GM18508 (cell line): Measurements from ENCODE around the gene LST1.

Experiments
- ATAC-seq: cut with Tn5 transposase; IDR thresholded peaks from one replicate; pipeline ENCODE4 v1.9.1; 2021; ENCODE audit warnings: moderate number of reproducible peaks; ENCODE audit not compliant: insufficient read depth, unreplicated experiment

Gene LST1

DNA sequence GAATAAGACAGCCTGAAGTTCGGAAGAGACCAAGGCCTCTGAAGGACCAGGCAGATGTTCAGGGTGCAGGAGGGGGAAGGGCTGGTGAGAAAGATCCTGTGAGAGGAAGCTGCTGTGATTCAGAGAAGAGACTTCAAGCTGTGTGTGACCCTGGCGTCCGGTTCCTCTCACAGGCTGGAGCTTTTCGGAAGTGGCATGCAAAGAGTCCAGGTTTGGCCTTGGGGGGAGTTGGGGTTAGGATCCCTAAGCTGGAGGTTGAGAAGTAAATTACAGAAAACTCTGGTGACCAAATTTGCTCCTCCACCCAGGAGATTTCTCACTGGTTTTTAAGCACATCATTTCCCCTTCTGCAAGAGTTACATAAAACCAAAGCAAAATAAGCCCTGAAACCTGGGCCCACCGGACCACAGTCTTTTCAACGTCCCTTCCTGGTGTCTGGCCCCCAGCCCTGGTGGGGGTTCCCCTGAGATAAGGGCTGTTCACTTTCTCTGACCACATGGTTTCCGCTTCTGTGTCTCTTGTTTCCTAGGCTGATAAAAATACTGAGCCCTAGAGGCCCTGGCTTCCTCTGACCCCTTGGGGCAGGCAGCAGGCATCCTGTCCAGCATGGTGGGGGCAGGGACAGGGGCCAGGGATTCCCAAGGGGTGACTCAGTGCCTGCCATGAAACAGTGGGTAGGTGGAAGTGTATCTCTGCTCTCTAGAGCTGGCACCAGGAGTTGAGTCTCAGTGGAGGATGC, 25.9 kb upstream of the LST1 start:
- no peak for ATAC-seq

DNA sequence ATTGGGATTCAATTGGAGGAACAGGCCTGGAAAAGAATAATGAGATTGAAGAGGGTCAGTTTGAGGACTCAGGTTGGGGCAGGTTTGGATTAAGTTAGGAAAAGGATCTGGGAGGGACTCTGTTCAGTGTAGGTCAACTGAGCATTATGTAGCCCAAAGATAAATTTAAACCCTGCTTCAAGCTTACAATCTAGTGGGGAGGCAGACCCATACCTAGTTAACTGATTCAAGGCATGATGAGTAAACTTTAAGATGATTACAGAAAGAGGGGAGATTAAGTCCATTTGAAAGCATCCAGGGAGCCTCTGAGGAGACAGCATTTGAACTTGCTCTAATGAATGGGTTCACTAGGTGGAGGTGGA, 25.4 kb upstream of the LST1 start:
- ATAC-seq, result no peak

DNA sequence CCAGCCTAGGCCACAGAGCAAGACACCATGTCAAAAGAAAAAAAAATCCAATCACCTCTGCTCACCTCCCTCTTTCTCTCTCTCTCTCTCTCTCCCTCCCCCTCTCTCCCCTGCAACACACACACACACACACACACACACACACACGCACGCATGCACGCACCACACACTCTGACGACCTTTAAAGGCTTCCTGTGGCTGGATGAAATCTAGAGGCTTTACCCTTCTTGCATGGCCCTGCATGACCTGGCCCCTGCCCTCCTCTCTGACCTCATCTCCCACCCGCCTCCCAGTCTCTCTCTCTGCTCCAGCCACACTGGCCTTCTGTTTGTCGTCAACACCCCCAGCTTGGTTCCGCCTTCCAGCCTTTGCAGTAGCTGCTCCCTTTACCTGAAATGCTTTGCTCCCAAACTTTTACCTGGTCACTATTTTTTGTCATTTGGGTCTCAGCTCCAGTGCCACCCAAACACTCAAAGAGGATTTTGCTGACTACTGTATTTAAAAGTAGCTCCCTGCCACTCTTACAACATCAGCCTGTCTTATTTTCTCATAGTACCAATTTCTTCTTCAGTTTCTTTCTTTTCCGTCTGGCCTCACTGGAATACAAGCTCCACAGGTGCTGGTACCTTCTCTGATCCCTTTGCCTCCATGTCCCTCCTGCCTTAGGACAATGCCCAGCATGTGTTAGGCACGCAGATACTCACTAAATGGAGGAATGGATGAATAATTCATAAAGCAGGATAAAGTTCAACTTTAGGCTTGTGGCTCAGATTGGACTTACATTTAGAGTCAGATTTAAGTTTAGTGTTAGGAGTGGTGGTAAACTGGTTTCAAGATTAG, 18.3 kb upstream of the LST1 start:
- ATAC-seq, result no peak

DNA sequence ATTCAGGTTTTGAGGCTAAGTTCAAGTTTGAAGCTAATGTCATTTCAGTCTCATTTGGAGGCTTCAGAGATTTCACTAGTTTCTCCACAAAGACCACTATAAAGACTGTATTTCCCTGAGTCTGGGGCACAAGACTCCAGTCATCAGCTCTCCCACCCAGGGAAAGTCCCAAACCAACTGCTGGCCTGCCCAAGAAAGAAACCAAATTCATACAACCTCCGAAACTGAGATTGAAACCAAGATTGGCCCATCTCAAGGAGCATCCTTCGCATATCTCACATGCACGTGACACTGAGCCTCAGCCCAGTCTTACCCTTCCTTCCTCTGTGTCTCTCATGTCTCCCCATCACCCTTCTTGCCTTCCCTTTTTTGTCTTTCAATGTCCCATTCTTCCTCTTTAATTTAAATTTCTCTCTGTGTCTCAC, 17.5 kb upstream of the LST1 start:
- peak; percentile 52 for ATAC-seq

DNA sequence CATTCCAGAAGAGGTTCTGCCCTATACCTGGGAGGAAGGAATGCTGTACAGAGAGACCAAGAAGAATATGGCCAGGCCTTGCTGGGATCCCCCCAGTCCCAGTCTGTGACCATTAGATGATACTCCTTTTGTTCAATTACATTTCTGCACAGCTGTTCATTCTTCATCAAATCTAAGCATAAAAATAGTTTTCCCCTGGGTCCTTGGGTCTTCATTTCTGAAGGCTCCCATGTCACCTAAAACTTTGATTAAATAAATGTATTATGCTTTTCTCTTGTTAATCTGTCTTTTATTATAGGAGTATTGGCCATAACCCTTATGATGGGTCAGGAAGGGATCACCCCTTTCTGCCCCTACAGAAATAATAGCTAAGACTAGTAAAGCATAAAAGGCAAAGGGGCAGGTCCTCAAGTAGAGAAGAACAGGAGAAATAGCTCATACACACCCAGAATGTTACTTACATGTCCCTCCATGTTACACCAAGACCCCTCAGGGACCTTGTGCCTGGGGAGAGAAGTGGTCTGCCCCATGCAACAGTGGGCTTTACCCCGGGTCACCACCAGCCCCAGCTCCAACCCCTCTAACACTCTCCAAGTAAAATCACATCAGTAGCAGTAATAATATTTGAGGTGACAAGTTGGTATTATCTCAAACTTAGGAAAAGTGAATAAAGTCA, 16.1 kb upstream of the LST1 start:
- no peak for ATAC-seq

DNA sequence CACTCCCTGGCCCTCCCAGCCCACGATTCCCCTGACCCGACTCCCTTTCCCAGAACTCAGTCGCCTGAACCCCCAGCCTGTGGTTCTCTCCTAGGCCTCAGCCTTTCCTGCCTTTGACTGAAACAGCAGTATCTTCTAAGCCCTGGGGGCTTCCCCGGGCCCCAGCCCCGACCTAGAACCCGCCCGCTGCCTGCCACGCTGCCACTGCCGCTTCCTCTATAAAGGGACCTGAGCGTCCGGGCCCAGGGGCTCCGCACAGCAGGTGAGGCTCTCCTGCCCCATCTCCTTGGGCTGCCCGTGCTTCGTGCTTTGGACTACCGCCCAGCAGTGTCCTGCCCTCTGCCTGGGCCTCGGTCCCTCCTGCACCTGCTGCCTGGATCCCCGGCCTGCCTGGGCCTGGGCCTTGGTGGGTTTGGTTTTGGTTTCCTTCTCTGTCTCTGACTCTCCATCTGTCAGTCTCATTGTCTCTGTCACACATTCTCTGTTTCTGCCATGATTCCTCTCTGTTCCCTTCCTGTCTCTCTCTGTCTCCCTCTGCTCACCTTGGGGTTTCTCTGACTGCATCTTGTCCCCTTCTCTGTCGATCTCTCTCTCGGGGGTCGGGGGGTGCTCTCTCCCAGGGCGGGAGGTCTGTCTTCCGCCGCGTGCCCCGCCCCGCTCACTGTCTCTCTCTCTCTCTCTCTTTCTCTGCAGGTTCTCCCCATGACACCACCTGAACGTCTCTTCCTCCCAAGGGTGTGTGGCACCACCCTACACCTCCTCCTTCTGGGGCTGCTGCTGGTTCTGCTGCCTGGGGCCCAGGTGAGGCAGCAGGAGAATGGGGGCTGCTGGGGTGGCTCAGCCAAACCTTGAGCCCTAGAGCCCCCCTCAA, 13.8 kb upstream of the LST1 start, which contains the start of gene LTA:
Gene LTA, plus strand, starts transcription at position 249 of the 871 bp plus-strand sequence. Its CDS starts 454 bp downstream, at position 703.
- no peak for ATAC-seq

DNA sequence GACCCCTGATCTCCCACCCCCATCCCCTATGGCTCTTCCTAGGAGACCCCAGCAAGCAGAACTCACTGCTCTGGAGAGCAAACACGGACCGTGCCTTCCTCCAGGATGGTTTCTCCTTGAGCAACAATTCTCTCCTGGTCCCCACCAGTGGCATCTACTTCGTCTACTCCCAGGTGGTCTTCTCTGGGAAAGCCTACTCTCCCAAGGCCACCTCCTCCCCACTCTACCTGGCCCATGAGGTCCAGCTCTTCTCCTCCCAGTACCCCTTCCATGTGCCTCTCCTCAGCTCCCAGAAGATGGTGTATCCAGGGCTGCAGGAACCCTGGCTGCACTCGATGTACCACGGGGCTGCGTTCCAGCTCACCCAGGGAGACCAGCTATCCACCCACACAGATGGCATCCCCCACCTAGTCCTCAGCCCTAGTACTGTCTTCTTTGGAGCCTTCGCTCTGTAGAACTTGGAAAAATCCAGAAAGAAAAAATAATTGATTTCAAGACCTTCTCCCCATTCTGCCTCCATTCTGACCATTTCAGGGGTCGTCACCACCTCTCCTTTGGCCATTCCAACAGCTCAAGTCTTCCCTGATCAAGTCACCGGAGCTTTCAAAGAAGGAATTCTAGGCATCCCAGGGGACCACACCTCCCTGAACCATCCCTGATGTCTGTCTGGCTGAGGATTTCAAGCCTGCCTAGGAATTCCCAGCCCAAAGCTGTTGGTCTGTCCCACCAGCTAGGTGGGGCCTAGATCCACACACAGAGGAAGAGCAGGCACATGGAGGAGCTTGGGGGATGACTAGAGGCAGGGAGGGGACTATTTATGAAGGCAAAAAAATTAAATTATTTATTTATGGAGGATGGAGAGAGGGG, 12.6 kb upstream of the LST1 start:
- ATAC-seq, result no peak

DNA sequence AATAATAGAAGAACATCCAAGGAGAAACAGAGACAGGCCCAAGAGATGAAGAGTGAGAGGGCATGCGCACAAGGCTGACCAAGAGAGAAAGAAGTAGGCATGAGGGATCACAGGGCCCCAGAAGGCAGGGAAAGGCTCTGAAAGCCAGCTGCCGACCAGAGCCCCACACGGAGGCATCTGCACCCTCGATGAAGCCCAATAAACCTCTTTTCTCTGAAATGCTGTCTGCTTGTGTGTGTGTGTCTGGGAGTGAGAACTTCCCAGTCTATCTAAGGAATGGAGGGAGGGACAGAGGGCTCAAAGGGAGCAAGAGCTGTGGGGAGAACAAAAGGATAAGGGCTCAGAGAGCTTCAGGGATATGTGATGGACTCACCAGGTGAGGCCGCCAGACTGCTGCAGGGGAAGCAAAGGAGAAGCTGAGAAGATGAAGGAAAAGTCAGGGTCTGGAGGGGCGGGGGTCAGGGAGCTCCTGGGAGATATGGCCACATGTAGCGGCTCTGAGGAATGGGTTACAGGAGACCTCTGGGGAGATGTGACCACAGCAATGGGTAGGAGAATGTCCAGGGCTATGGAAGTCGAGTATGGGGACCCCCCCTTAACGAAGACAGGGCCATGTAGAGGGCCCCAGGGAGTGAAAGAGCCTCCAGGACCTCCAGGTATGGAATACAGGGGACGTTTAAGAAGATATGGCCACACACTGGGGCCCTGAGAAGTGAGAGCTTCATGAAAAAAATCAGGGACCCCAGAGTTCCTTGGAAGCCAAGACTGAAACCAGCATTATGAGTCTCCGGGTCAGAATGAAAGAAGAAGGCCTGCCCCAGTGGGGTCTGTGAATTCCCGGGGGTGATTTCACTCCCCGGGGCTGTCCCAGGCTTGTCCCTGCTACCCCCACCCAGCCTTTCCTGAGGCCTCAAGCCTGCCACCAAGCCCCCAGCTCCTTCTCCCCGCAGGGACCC, 11.7 kb upstream of the LST1 start:
- no peak for ATAC-seq

DNA sequence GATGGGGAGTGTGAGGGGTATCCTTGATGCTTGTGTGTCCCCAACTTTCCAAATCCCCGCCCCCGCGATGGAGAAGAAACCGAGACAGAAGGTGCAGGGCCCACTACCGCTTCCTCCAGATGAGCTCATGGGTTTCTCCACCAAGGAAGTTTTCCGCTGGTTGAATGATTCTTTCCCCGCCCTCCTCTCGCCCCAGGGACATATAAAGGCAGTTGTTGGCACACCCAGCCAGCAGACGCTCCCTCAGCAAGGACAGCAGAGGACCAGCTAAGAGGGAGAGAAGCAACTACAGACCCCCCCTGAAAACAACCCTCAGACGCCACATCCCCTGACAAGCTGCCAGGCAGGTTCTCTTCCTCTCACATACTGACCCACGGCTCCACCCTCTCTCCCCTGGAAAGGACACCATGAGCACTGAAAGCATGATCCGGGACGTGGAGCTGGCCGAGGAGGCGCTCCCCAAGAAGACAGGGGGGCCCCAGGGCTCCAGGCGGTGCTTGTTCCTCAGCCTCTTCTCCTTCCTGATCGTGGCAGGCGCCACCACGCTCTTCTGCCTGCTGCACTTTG, 10.7 kb upstream of the LST1 start, which contains the start of gene TNF:
Gene TNF, plus strand, starts transcription at position 231 of the 567 bp plus-strand sequence. Its CDS starts 177 bp downstream, at position 408.
- ATAC-seq, result no peak

DNA sequence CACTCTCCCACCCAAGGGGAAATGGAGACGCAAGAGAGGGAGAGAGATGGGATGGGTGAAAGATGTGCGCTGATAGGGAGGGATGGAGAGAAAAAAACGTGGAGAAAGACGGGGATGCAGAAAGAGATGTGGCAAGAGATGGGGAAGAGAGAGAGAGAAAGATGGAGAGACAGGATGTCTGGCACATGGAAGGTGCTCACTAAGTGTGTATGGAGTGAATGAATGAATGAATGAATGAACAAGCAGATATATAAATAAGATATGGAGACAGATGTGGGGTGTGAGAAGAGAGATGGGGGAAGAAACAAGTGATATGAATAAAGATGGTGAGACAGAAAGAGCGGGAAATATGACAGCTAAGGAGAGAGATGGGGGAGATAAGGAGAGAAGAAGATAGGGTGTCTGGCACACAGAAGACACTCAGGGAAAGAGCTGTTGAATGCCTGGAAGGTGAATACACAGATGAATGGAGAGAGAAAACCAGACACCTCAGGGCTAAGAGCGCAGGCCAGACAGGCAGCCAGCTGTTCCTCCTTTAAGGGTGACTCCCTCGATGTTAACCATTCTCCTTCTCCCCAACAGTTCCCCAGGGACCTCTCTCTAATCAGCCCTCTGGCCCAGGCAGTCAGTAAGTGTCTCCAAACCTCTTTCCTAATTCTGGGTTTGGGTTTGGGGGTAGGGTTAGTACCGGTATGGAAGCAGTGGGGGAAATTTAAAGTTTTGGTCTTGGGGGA, 10.0 kb upstream of the LST1 start:
- ATAC-seq, result no peak

DNA sequence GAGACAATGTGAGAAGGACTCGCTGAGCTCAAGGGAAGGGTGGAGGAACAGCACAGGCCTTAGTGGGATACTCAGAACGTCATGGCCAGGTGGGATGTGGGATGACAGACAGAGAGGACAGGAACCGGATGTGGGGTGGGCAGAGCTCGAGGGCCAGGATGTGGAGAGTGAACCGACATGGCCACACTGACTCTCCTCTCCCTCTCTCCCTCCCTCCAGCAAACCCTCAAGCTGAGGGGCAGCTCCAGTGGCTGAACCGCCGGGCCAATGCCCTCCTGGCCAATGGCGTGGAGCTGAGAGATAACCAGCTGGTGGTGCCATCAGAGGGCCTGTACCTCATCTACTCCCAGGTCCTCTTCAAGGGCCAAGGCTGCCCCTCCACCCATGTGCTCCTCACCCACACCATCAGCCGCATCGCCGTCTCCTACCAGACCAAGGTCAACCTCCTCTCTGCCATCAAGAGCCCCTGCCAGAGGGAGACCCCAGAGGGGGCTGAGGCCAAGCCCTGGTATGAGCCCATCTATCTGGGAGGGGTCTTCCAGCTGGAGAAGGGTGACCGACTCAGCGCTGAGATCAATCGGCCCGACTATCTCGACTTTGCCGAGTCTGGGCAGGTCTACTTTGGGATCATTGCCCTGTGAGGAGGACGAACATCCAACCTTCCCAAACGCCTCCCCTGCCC, 9.0 kb upstream of the LST1 start:
- no peak for ATAC-seq

DNA sequence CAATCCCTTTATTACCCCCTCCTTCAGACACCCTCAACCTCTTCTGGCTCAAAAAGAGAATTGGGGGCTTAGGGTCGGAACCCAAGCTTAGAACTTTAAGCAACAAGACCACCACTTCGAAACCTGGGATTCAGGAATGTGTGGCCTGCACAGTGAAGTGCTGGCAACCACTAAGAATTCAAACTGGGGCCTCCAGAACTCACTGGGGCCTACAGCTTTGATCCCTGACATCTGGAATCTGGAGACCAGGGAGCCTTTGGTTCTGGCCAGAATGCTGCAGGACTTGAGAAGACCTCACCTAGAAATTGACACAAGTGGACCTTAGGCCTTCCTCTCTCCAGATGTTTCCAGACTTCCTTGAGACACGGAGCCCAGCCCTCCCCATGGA, 8.5 kb upstream of the LST1 start:
- ATAC-seq, result no peak

DNA sequence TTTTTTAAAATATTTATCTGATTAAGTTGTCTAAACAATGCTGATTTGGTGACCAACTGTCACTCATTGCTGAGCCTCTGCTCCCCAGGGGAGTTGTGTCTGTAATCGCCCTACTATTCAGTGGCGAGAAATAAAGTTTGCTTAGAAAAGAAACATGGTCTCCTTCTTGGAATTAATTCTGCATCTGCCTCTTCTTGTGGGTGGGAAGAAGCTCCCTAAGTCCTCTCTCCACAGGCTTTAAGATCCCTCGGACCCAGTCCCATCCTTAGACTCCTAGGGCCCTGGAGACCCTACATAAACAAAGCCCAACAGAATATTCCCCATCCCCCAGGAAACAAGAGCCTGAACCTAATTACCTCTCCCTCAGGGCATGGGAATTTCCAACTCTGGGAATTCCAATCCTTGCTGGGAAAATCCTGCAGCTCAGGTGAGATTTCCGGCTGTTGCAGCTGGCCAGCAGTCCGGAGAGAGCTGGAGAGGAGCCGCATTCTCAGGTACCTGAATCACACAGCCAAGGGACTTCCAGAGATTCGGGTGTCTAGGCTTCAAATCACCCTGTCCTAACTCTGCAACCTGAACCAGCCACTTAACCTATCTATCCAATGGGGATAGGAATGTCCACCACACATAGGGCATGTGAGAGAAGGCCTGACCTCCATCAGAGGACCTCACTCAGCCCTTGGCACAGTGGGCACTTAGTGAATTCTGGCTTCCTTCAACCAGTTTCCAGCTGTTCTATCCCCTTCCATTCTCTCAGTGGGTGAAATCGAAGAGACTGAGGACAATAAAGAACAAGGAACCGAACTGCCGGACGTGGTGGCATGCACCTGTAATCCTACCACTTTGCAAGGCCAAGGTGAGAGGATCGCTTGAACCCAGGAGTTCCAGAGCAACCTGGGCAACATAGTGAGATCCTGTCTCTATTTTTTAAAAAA, 7.6 kb upstream of the LST1 start:
- no peak for ATAC-seq

DNA sequence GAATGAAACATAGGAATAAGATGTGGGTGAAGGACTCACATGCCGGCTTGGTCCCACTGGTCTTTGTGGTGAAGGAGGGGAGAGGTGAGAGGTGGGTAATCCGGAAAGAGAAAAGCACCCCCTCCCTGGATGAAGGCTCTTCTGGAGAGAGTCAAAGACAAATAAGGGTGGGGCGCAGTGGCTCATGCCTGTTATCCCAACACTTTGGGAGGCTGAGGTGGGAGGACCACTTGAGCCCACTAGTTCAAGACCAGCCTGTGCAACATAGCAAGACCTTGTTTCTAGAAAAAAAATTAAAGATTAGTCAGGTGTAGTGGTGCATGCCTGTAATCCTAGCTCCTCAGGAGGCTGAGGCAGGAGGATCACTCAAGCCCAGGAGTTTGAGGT, 7.0 kb upstream of the LST1 start:
- no peak for ATAC-seq
